HepG2 (cell line): Measurements from ENCODE around the gene ADH4. TPM values are rescaled to one million over a fixed set of nuclear protein-coding genes. Genes with fewer than 3 reads are reported as not detected.

Experiments
- ELF1 ChIP-seq: sonication (generic); formaldehyde crosslinking; IDR thresholded peaks from 2 replicates; pipeline ENCODE4 v1.4.0; 2020; ENCODE audit warnings: missing genetic modification reagents
- ETV5 ChIP-seq: IDR thresholded peaks from 2 replicates; pipeline ENCODE4 v1.6.1; 2018; ENCODE audit warnings: missing biosample characterization, missing genetic modification reagents, inconsistent platforms, borderline replicate concordance
- ETV6 ChIP-seq: sonication (generic); formaldehyde crosslinking; conservative IDR thresholded peaks from 2 replicates; pipeline ENCODE4 v1.4.0; 2020; ENCODE audit warnings: missing genetic modification reagents
- GTF2F1 ChIP-seq: fragments of 150-350 bp; IDR thresholded peaks from 2 replicates; pipeline ENCODE4 v1.6.1; 2014; ENCODE audit warnings: low read length
- HNF4A ChIP-seq: sonication (generic); formaldehyde crosslinking; IDR thresholded peaks from 2 replicates; pipeline ENCODE4 v1.4.0; 2020; ENCODE audit warnings: missing genetic modification reagents
- MED1 ChIP-seq: sonication (generic); formaldehyde crosslinking; IDR thresholded peaks from 2 replicates; pipeline ENCODE4 v1.4.0; 2020; ENCODE audit warnings: missing genetic modification reagents
- NONO ChIP-seq, 2 experiments: fragments of 450-650 bp in 1 of 2; sonication (generic) in 1 of 2; formaldehyde crosslinking in 1 of 2; IDR thresholded peaks in 1 of 2; conservative IDR thresholded peaks in 1 of 2; 2 replicates each; pipeline versions ENCODE4 v1.6.1 to v1.8.0; 2017 to 2022; ENCODE audit warnings: mild to moderate bottlenecking in 1 of 2, missing genetic modification reagents in 1 of 2, moderate library complexity in 1 of 2
- NR1H2 ChIP-seq: sonication (generic); formaldehyde crosslinking; IDR thresholded peaks from 2 replicates; pipeline ENCODE4 v1.8.1; 2022; ENCODE audit warnings: low read depth, missing genetic modification reagents, borderline replicate concordance
- PRMT3 ChIP-seq: sonication (generic); formaldehyde crosslinking; IDR thresholded peaks from 2 replicates; pipeline ENCODE4 v1.8.1; 2022; ENCODE audit warnings: low read depth, mild to moderate bottlenecking, moderate library complexity, missing genetic modification reagents, borderline replicate concordance
- SRF ChIP-seq: IDR thresholded peaks from 2 replicates; pipeline ENCODE4 v1.6.1; 2011; ENCODE audit warnings: mild to moderate bottlenecking, low read depth, low read length, moderate library complexity
- ZFX ChIP-seq: sonication (generic); formaldehyde crosslinking; IDR thresholded peaks from 2 replicates; pipeline ENCODE4 v1.4.0; 2020; ENCODE audit warnings: mild to moderate bottlenecking, low read depth, missing genetic modification reagents, moderate library complexity
- ZNF282 ChIP-seq: fragments of 450-650 bp; IDR thresholded peaks from 2 replicates; pipeline ENCODE4 v1.6.1; 2018; ENCODE audit not compliant: partially characterized antibody
- ZNF761 ChIP-seq: sonication (generic); formaldehyde crosslinking; conservative IDR thresholded peaks from 2 replicates; pipeline ENCODE4 v1.4.0; 2020; ENCODE audit warnings: mild to moderate bottlenecking, missing genetic modification reagents
- ZNF768 ChIP-seq: sonication (generic); formaldehyde crosslinking; IDR thresholded peaks from 2 replicates; pipeline ENCODE4 v1.4.0; 2020; ENCODE audit warnings: missing genetic modification reagents
- ZSCAN22 ChIP-seq: sonication (generic); formaldehyde crosslinking; IDR thresholded peaks from 2 replicates; pipeline ENCODE4 v1.4.0; 2020; ENCODE audit warnings: mild to moderate bottlenecking, missing genetic modification reagents
- polyA plus RNA-seq, 8 experiments: library from polyadenylated mRNA; depleted of rRNA in 3 of 8; stranded (reverse) in 7 of 8; unstranded in 1 of 8; fragments of >200 nt; fragmentation: Illumina TruSeq in 4 of 8; extraction: Trizol in 4 of 8; gene quantifications; 2 replicates each; pipeline versions ENCODE4 v1.2.1 to v1.2.3, GENCODE V29; 2011 to 2016; ENCODE audit warnings: low read depth in 4 of 8, missing spikeins in 1 of 8, mixed read lengths in 1 of 8; ENCODE audit not compliant: insufficient read depth in 1 of 8
- total RNA-seq, 5 experiments: library from RNA; depleted of rRNA; stranded (reverse); fragments of >200 nt; fragmentation: Illumina TruSeq; extraction: Trizol; gene quantifications; 2 replicates each; pipeline ENCODE4 v1.2.3, GENCODE V29; 2016; ENCODE audit warnings: low read depth in 1 of 5
- TF ChIP-seq, protein P1 (sequence below), 2 experiments: sonication (generic) in 1 of 2; formaldehyde crosslinking in 1 of 2; IDR thresholded peaks; 2 replicates each; pipeline versions ENCODE4 v1.4.0 to v1.6.1; 2018 to 2020; ENCODE audit warnings: missing genetic modification reagents in 2 of 2, borderline replicate concordance in 1 of 2, low read depth in 1 of 2, mild to moderate bottlenecking in 1 of 2, missing biosample characterization in 1 of 2
- TF ChIP-seq, protein P2 (sequence below): IDR thresholded peaks from 2 replicates; pipeline ENCODE4 v1.6.1; 2016
- TF ChIP-seq, protein P3 (sequence below): sonication (generic); formaldehyde crosslinking; IDR thresholded peaks from 2 replicates; pipeline ENCODE4 v1.4.0; 2020; ENCODE audit warnings: low read depth, missing genetic modification reagents
- TF ChIP-seq, protein P4 (sequence below): sonication (generic); formaldehyde crosslinking; IDR thresholded peaks from 2 replicates; pipeline ENCODE4 v1.9.0; 2021; ENCODE audit warnings: missing genetic modification reagents, borderline replicate concordance
- TF ChIP-seq, protein P5 (sequence below): sonication (generic); formaldehyde crosslinking; IDR thresholded peaks from 2 replicates; pipeline ENCODE4 v1.5.0; 2020; ENCODE audit warnings: mild to moderate bottlenecking, low read depth, missing genetic modification reagents, borderline replicate concordance

ADH4 gene
- total and polyA plus RNA-seq, 2 of the 13 experiments (the other 11 are each of a cell fraction or from before 2014, with no cell fraction given) = 24.3 to 31.1 TPM

DNA sequence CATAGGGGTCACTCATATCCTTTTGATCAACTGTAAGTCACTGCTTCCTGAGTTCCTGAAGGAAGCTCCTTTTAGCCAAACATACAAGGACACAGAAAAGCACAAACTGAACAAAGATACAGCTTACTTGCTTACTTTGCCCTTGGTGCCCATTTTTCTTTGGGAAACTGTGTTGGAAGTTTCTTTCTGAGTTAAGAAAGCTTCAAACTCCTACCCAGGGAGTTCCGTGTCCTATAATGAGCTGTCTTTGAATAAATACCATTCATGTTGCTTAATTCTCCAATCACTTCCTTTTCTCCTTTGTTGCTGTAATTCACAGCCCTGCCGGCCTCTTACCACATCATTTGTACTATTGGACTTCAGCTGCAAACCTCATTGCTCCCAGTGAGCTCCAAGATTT, at the start of gene ADH4 (continued):
- TF ChIP-seq, protein P1, sequence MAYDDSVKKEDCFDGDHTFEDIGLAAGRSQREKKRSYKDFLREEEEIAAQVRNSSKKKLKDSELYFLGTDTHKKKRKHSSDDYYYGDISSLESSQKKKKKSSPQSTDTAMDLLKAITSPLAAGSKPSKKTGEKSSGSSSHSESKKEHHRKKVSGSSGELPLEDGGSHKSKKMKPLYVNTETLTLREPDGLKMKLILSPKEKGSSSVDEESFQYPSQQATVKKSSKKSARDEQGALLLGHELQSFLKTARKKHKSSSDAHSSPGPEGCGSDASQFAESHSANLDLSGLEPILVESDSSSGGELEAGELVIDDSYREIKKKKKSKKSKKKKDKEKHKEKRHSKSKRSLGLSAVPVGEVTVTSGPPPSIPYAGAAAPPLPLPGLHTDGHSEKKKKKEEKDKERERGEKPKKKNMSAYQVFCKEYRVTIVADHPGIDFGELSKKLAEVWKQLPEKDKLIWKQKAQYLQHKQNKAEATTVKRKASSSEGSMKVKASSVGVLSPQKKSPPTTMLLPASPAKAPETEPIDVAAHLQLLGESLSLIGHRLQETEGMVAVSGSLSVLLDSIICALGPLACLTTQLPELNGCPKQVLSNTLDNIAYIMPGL (CRISPR knock-in tag; IDR thresholded peaks at IDR 0.05; ENCODE audit: borderline replicate concordance in 1 of 2, low read depth in 1 of 2) = no peak
- TF ChIP-seq ZNF761 = no peak
- TF ChIP-seq HNF4A (CRISPR knock-in tag) = peak; percentile 86
- TF ChIP-seq ZNF768 (CRISPR knock-in tag) = no peak
- no peak for TF ChIP-seq ZSCAN22 (CRISPR knock-in tag)
- TF ChIP-seq, protein P2, sequence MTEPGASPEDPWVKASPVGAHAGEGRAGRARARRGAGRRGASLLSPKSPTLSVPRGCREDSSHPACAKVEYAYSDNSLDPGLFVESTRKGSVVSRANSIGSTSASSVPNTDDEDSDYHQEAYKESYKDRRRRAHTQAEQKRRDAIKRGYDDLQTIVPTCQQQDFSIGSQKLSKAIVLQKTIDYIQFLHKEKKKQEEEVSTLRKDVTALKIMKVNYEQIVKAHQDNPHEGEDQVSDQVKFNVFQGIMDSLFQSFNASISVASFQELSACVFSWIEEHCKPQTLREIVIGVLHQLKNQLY = no peak
- TF ChIP-seq GTF2F1 = no peak
- TF ChIP-seq NONO (IDR thresholded peaks at IDR 0.05) = no peak
- TF ChIP-seq NONO (CRISPR knock-in tag; conservative IDR thresholded peaks at IDR 0.05) = no peak
- TF ChIP-seq SRF = no peak
- TF ChIP-seq ETV6 (CRISPR knock-in tag) = no peak
- no peak for TF ChIP-seq PRMT3 (CRISPR knock-in tag)
- TF ChIP-seq ZNF282 = no peak
- TF ChIP-seq, protein P3, sequence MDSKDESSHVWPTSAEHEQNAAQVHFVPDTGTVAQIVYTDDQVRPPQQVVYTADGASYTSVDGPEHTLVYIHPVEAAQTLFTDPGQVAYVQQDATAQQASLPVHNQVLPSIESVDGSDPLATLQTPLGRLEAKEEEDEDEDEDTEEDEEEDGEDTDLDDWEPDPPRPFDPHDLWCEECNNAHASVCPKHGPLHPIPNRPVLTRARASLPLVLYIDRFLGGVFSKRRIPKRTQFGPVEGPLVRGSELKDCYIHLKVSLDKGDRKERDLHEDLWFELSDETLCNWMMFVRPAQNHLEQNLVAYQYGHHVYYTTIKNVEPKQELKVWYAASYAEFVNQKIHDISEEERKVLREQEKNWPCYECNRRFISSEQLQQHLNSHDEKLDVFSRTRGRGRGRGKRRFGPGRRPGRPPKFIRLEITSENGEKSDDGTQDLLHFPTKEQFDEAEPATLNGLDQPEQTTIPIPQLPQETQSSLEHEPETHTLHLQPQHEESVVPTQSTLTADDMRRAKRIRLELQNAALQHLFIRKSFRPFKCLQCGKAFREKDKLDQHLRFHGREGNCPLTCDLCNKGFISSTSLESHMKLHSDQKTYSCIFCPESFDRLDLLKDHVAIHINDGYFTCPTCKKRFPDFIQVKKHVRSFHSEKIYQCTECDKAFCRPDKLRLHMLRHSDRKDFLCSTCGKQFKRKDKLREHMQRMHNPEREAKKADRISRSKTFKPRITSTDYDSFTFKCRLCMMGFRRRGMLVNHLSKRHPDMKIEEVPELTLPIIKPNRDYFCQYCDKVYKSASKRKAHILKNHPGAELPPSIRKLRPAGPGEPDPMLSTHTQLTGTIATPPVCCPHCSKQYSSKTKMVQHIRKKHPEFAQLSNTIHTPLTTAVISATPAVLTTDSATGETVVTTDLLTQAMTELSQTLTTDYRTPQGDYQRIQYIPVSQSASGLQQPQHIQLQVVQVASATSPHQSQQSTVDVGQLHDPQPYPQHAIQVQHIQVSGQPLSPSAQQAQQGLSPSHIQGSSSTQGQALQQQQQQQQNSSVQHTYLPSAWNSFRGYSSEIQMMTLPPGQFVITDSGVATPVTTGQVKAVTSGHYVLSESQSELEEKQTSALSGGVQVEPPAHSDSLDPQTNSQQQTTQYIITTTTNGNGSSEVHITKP (CRISPR knock-in tag) = no peak
- TF ChIP-seq NR1H2 (CRISPR knock-in tag) = no peak
- peak; percentile 66 for TF ChIP-seq MED1 (CRISPR knock-in tag)
- 0 out of 2 replicates have a peak, but pooled peaks have one; percentile 35 for TF ChIP-seq ELF1 (CRISPR knock-in tag)
- TF ChIP-seq ZFX = no peak
- TF ChIP-seq, protein P4, sequence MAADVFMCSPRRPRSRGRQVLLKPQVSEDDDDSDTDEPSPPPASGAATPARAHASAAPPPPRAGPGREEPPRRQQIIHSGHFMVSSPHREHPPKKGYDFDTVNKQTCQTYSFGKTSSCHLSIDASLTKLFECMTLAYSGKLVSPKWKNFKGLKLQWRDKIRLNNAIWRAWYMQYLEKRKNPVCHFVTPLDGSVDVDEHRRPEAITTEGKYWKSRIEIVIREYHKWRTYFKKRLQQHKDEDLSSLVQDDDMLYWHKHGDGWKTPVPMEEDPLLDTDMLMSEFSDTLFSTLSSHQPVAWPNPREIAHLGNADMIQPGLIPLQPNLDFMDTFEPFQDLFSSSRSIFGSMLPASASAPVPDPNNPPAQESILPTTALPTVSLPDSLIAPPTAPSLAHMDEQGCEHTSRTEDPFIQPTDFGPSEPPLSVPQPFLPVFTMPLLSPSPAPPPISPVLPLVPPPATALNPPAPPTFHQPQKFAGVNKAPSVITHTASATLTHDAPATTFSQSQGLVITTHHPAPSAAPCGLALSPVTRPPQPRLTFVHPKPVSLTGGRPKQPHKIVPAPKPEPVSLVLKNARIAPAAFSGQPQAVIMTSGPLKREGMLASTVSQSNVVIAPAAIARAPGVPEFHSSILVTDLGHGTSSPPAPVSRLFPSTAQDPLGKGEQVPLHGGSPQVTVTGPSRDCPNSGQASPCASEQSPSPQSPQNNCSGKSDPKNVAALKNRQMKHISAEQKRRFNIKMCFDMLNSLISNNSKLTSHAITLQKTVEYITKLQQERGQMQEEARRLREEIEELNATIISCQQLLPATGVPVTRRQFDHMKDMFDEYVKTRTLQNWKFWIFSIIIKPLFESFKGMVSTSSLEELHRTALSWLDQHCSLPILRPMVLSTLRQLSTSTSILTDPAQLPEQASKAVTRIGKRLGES (CRISPR knock-in tag) = no peak
- peak; percentile 67; the same call in 1 of the 2 replicates for TF ChIP-seq ETV5 (CRISPR knock-in tag)
- TF ChIP-seq, protein P5, sequence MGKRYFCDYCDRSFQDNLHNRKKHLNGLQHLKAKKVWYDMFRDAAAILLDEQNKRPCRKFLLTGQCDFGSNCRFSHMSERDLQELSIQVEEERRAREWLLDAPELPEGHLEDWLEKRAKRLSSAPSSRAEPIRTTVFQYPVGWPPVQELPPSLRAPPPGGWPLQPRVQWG (CRISPR knock-in tag) = no peak
